A549 (cell line): ENCODE results near the gene TRIO.

Experiments
- CHD2 ChIP-seq: fragments of 150-350 bp; IDR thresholded peaks from 2 replicates; pipeline ENCODE4 v1.6.1; 2014; ENCODE audit warnings: low read length; ENCODE audit not compliant: partially characterized antibody
- CTCF ChIP-seq: fragments of >200 bp; sonication (Bioruptor Twin); formaldehyde crosslinking; IDR thresholded peaks from 3 replicates; pipeline ENCODE4 v1.5.1; 2016
- EP300 ChIP-seq, 2 experiments: fragments of >200 bp; sonication (Bioruptor Twin); formaldehyde crosslinking; IDR thresholded peaks; 2 replicates in 1 of 2; 3 replicates in 1 of 2; pipeline ENCODE4 v1.6.1; 2016 to 2017
- SMC3 ChIP-seq: fragments of >200 bp; sonication (Bioruptor Twin); formaldehyde crosslinking; IDR thresholded peaks from 3 replicates; pipeline ENCODE4 v1.6.1; 2018; ENCODE audit warnings: inconsistent platforms

- TF ChIP-seq CHD2 (no peak), CTCF (no peak), SMC3 (no peak), EP300 (IDR thresholded peaks at IDR 0.05) (no peak)
Measured at GRCh38 chr5:14353726-14354474, 210.8 kb downstream of the TRIO start.
